ENCODE data around the gene ZNF786. TPM values are rescaled to one million over a fixed set of nuclear protein-coding genes. Genes with fewer than 3 reads are reported as not detected.

Gene ZNF786
- total RNA-seq, 1 experiment from 2014 or later: 10.1 TPM

- Histone ChIP-seq H3K9me3 (ENCODE audit: control insufficient read depth, insufficient read depth, low read depth, low read length) (no peaks in the 10 kb centered on the region), H3K27me3 (ENCODE audit: control insufficient read depth, insufficient read depth, low read length) (no peaks in the 10 kb centered on the region), H3K4me1 (ENCODE audit: control insufficient read depth, insufficient read depth, low read length) (no peaks in the 10 kb centered on the region), H3K27ac (ENCODE audit: low read length) (no peak overlapping the region), H3K4me3 (ENCODE audit: low read depth in 2 of 2, low read length in 2 of 2) (no peak overlapping the region), H3K36me3 (ENCODE audit: control insufficient read depth, insufficient read depth, low read length) (no peaks in the 10 kb centered on the region)
- ATAC-seq (no peak), DNase-seq (ENCODE audit: low read depth, low spot score) (no peak)
- TF ChIP-seq, protein P1, sequence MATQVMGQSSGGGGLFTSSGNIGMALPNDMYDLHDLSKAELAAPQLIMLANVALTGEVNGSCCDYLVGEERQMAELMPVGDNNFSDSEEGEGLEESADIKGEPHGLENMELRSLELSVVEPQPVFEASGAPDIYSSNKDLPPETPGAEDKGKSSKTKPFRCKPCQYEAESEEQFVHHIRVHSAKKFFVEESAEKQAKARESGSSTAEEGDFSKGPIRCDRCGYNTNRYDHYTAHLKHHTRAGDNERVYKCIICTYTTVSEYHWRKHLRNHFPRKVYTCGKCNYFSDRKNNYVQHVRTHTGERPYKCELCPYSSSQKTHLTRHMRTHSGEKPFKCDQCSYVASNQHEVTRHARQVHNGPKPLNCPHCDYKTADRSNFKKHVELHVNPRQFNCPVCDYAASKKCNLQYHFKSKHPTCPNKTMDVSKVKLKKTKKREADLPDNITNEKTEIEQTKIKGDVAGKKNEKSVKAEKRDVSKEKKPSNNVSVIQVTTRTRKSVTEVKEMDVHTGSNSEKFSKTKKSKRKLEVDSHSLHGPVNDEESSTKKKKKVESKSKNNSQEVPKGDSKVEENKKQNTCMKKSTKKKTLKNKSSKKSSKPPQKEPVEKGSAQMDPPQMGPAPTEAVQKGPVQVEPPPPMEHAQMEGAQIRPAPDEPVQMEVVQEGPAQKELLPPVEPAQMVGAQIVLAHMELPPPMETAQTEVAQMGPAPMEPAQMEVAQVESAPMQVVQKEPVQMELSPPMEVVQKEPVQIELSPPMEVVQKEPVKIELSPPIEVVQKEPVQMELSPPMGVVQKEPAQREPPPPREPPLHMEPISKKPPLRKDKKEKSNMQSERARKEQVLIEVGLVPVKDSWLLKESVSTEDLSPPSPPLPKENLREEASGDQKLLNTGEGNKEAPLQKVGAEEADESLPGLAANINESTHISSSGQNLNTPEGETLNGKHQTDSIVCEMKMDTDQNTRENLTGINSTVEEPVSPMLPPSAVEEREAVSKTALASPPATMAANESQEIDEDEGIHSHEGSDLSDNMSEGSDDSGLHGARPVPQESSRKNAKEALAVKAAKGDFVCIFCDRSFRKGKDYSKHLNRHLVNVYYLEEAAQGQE (IDR thresholded peaks at IDR 0.05; ENCODE audit: insufficient read depth in 1 of 2, low read depth in 2 of 2, low read length in 1 of 2): no peak
- TF ChIP-seq POLR2AphosphoS5 (IDR thresholded peaks at IDR 0.05; ENCODE audit: low read depth, low read length): no peak
- in situ Hi-C loops (cut with HindIII; ENCODE audit: low pct_unique_long_range_greater_than_20kb, low sequenced_read_pairs): no loop called here
- POLR2A ChIA-PET: interaction anchor here (0.5 to 0.6 kb wide), 2 partner anchors 19 to 414 kb away, joined by 4 to 13 read pairs; no protein-coding TSS in a partner anchor
- BruUV-seq (replicated peaks): no TSS peak
- intact Hi-C loops (cut with micrococcal nuclease; ENCODE audit: unreplicated experiment): no loop called here
- CTCF ChIA-PET: interaction anchor here (0.6 kb wide), 1 partner anchor 72 kb away, joined by 3 read pairs; no protein-coding TSS in a partner anchor
These were observed 44.1 kb downstream of the ZNF786 start for GRCh38 chr7:149046416-149046815.

DNA sequence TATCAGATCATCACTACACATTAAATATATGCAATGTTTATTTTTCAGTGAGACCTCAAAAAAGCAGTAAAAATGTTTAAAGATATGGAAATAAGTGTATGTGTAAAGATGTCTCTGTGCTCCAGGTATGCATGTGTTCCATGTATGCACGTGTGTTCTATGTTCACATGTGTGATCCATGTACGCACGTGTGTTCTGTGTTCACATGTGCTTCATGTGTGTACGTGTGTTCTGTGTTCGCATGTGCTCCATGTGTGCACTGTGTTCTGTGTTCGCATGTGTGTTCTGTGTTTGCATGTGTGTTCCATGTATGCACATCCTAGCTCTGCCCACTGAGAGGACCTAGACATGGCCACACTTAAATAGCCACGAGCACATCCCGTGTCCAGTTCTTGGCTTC is 46.6 kb downstream of the ZNF786 start:
- ChIA-PET CTCF (no interaction called here), POLR2A (no interaction called here)
- H3K27ac ChIP-seq (ENCODE audit: low read length): no peak overlapping the region
- DNase-seq (ENCODE audit: low read depth, low spot score): no peak
- no peaks in the 10 kb centered on the region for H3K9me3 ChIP-seq (ENCODE audit: control insufficient read depth, insufficient read depth, low read depth, low read length)
- in situ Hi-C loops (cut with HindIII; ENCODE audit: low pct_unique_long_range_greater_than_20kb, low sequenced_read_pairs): no loop called here
- intact Hi-C loops (cut with micrococcal nuclease; ENCODE audit: unreplicated experiment): no loop called here
- BruUV-seq (replicated peaks): no TSS peak
- TF ChIP-seq TCF7L2 (IDR thresholded peaks at IDR 0.05; ENCODE audit: low read depth, low read length): no peak
- TF ChIP-seq SIN3A (IDR thresholded peaks at IDR 0.05; ENCODE audit: borderline replicate concordance, insufficient read depth, low read depth, low read length): no peak
- no peak for TF ChIP-seq POLR2AphosphoS5 (IDR thresholded peaks at IDR 0.05; ENCODE audit: low read depth, low read length)
- TF ChIP-seq, protein P2, sequence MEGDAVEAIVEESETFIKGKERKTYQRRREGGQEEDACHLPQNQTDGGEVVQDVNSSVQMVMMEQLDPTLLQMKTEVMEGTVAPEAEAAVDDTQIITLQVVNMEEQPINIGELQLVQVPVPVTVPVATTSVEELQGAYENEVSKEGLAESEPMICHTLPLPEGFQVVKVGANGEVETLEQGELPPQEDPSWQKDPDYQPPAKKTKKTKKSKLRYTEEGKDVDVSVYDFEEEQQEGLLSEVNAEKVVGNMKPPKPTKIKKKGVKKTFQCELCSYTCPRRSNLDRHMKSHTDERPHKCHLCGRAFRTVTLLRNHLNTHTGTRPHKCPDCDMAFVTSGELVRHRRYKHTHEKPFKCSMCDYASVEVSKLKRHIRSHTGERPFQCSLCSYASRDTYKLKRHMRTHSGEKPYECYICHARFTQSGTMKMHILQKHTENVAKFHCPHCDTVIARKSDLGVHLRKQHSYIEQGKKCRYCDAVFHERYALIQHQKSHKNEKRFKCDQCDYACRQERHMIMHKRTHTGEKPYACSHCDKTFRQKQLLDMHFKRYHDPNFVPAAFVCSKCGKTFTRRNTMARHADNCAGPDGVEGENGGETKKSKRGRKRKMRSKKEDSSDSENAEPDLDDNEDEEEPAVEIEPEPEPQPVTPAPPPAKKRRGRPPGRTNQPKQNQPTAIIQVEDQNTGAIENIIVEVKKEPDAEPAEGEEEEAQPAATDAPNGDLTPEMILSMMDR (IDR thresholded peaks at IDR 0.05): no peak
- TF ChIP-seq, protein P1 (IDR thresholded peaks at IDR 0.05; ENCODE audit: insufficient read depth in 1 of 2, low read depth in 2 of 2, low read length in 1 of 2): no peak
- no peaks in the 10 kb centered on the region for H3K27me3 ChIP-seq (ENCODE audit: control insufficient read depth, insufficient read depth, low read length)
- ATAC-seq: no peak
- no peaks in the 10 kb centered on the region for H3K36me3 ChIP-seq (ENCODE audit: control insufficient read depth, insufficient read depth, low read length)
- no peak overlapping the region for H3K4me3 ChIP-seq (ENCODE audit: low read depth in 2 of 2, low read length in 2 of 2)
- no peaks in the 10 kb centered on the region for H3K4me1 ChIP-seq (ENCODE audit: control insufficient read depth, insufficient read depth, low read length)
